ENCODE results near the gene BOC.

The BOC gene

DNA sequence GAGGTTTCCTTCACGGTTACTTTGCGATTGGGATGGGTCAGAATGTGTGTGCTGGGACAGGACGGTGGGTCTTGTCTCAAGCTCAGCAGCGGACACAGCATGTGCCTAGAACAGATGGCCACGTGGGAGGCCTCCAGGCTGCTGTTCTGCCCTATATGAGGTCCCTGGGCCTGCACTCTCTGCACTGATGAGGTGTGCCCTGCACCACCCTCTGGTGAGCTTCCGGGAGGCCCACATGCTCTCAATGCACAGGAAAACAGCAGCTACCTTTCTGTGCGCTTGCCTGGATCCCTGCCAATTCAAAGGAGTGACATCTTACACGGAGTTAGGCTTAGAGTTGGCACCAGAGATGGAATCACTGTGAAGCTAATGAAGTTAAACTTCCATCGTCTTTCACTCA lies 59.8 kb downstream of the BOC start:
- DNase-seq: peak in 1 of 2 experiments; percentile 40

GRCh38 chr3:113271594-113272384 lies 60.4 kb downstream of the BOC start:
- DNase-seq: no peak

- no peak for DNase-seq
These were observed 61.0 kb downstream of the BOC start for GRCh38 chr3:113272385-113272779.

- no peak for DNase-seq
These were observed 61.7 kb downstream of the BOC start for GRCh38 chr3:113273011-113273410.

- DNase-seq: no peak
These were observed 62.4 kb downstream of the BOC start for GRCh38 chr3:113273604-113274378.

DNA sequence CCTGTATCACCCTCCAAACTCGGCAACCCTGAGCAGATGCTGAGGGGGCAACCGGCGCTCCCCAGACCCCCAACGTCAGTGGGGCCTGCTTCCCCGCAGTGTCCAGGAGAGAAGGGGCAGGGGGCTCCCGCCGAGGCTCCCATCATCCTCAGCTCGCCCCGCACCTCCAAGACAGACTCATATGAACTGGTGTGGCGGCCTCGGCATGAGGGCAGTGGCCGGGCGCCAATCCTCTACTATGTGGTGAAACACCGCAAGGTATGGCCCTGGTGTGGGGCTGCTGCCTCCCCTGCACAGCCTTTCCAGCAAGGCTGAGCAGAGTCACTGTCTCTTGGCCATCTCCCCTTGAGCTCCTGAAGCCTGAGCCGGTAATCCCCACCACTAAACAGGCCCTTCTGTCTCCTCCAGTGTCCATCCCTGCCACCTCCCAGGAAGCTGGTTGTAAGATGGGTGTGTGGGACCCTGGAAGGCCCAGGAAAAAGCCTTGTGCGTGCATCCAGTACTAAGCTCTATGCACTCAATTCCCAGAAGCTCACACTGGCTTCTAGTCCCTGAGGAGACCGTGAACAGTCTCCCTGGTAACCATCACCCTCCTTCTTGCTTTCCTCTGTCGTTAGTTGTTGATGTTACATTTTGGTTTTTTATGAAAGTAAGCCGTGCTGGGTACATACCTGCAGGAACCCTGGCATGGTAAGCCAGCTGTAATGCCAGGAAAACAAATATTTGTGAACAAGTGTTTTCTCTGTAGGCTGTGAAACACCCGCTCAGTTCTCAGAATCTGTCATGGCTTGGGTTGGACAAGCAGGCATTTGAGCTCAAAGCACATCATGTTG lies 63.3 kb downstream of the BOC start:
- DNase-seq: no peak

- no peak for DNase-seq
These were observed 63.9 kb downstream of the BOC start for GRCh38 chr3:113275258-113275556.

GRCh38 chr3:113275583-113275928 lies 64.2 kb downstream of the BOC start:
- DNase-seq: no peak

DNA sequence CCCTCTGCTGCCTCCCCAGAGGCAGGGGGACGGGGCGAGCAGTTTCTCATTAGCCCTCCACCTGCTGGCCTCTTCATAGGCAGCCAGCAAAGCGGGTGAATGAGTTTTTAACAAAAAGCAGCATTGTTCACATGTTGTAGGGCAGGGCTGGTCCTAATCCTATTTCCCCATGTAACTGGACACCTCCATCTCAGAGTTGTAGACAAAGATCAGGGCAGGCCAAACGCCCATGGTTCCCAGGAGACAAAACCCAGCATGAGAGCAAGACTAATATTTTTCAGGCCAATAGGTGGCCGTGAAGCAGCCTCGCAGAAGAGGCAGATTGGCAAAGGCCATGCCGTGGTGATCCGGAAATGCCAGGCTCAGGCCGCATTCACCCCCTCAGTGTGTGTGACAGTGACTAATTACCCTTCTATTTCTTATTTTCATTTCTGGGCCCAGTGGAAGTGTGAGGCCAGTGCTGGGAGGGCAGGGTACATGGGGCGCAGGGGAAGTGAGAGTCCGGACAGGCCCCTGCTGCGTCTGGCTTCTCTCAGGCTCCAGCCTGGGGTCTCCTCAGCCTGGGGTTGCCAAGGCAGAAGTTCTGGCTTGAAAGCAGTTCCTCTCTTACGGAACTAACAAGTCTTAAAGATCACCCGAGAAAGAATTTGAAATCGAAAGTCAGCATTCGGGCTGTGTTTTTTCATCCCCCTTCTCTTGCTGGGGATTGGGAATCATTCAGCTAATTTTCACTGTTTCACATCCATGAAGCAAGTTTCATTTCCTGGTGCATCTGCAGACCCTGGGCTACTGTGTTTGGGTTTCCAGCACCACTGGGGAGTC lies 64.8 kb downstream of the BOC start:
- no peak for DNase-seq

DNA sequence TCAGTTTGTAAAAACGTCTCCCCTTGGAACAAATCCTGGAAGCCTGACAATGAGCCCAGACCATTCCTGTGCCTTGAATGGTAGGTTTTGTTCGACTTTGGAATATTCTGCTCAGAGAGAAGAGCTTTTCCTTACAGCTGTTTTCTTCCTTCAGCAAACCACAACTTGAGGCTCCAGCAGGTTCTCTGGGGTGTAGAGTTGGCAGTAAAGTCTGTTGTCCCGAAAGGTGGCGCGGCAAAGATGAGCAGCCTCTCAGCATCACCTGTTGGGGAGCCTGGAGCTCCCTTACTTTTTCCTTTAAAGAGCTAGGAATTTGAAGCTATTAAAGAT lies 65.4 kb downstream of the BOC start:
- no peak for DNase-seq

- DNase-seq: no peak
These were observed 66.1 kb downstream of the BOC start for GRCh38 chr3:113277414-113277813.

GRCh38 chr3:113277941-113278598 lies 66.7 kb downstream of the BOC start:
- DNase-seq: no peak

DNA sequence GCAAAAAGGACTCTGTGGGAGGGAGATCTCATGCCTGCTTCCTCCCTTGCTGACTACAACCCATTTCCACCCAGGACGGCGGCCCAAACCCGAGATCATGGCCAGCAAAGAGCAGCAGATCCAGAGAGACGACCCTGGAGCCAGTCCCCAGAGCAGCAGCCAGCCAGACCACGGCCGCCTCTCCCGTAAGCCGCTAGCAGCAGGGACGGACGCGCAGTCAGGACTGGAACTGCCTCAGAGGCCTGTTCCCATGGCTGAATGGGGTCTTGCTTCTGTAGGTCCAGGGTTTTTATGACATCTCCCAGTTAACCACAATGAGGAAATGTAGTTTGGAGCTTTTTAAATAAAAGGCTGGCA lies 67.2 kb downstream of the BOC start:
- no peak for DNase-seq

DNA sequence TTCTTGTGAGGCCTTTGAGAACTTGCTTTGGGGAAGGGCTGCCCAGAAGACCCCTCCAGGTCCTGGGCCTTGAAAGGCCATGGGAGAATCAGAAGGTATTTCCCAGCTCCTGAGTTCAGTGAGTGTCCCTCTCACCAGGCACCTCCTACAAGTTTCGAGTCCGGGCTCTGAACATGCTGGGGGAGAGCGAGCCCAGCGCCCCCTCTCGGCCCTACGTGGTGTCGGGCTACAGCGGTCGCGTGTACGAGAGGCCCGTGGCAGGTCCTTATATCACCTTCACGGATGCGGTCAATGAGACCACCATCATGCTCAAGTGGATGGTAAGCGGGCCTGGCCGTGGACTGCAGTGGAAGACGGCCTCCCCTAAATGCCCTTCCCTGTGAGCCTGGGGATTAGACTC lies 68.3 kb downstream of the BOC start:
- DNase-seq: no peak

GRCh38 chr3:113283306-113283705 lies 71.9 kb downstream of the BOC start:
- no peak for DNase-seq

- no peak for DNase-seq
These were observed 73.2 kb downstream of the BOC start for GRCh38 chr3:113284453-113285050.

- DNase-seq: peak in 1 of 2 experiments; percentile 78
These were observed 73.9 kb downstream of the BOC start for GRCh38 chr3:113285226-113285625.

- DNase-seq: no peak
These were observed 74.4 kb downstream of the BOC start for GRCh38 chr3:113285741-113286140.

DNA sequence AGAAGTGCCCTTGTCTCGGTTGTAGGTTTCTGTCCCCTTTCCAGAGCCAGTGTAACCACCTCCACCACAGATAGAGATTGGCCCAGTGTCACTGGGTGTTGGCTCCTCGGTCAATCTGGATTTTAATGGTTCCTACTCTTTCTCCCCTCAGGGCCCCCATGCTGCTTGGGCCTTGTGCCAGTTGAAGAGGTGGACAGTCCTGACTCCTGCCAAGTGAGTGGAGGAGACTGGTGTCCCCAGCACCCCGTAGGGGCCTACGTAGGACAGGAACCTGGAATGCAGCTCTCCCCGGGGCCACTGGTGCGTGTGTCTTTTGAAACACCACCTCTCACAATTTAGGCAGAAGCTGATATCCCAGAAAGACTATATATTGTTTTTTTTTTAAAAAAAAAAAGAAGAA lies 75.2 kb downstream of the BOC start:
- no peak for DNase-seq

GRCh38 chr3:113287111-113287802 lies 75.9 kb downstream of the BOC start:
- DNase-seq: peak; percentile 57 to 82
